Muscle of back (tissue), 11 donors: Measurements from ENCODE around the gene POGLUT2. TPM values are rescaled to one million over a fixed set of nuclear protein-coding genes. Genes with fewer than 3 reads are reported as not detected.
"Not testable (repeated sequence)": the region's sequence is repeated elsewhere in the genome, so short reads cannot be mapped to it uniquely, and the experiment has no call there.

ENCODE experiments used
- DNase-seq, 3 donors: peaks; one replicate each; pipeline versions ENCODE4 v3.0.0 to v3.0.0-alpha.2; 2013
- polyA plus RNA-seq, 10 donors: library from polyadenylated mRNA; unstranded; fragments of 120-200 nt; gene quantifications; one replicate each; pipeline ENCODE4 v1.2.1, GENCODE V29; 2013; ENCODE audit not compliant: insufficient read length in 10 of 10

The POGLUT2 gene
- polyA plus RNA-seq, 10 donors = 27.0 to 39.6 (median 31.1) TPM

DNA sequence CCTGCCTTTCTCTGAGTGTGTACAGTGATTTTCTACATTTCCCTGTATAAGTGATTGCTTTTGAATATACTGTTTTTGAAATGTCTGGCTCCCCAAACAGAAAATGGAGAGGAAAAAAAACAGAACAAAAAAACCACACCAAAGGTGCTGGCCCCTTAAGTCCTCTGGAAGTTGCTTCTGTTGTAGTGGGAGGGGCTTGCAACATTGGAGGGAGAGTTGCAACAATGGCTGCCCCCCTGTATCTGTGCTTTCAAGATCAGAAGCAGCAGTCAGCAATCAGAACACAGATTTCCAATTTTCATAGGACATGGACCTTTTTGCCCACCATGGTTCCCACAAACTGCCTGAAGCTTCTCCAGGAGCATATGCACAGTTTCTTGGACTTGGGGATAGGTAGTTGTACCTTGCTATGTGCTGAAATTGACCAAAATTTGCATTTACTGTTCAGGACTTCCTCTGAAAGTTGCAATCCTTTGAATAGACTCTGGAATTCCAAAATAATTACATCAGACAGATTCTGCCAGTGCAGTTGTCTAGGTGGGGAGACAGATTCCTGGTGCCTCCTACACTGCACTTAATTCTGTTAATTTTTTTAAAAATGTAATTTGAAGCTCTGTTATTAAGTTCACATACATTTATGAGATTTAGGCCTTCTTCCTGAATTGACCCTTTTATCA is 14.0 kb upstream of the POGLUT2 start:
- no peak for DNase-seq

DNA sequence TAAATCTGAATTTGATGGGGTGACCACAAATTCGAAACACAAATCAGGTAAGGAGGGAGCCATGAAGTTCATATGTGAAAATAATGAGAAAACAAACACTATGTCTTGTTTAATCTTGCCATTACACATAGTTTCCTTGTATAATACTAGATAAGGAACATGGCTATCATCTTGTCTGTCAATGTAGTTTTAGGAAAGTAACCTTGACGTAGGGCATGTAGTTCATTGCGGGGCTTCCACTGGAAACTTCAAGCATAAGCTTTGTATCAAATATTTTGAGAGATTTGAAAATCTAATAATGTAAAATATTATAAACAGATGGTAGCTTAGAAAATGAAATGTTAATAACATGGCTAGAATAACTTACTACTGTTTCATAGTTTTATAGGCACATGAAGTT is 8.9 kb upstream of the POGLUT2 start:
- DNase-seq = no peak

DNA sequence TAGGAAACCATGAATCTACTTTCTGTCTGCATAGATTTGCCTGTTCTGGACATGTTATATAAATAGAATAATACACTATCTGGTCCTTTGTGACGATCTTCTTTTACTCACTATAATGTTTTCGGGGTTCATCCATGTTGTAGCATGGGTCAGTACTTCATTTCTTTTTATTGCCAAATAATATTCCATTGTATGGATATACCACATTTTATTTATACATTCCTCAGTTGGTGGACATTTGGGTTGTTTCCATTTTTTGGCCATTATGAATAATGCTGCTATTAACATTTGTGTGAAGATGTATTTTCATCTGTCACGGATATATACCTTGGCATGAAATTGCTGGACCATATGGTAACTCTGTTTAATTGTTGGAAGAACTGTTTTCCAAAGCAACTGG is 6.9 kb upstream of the POGLUT2 start:
- no peak for DNase-seq

DNA sequence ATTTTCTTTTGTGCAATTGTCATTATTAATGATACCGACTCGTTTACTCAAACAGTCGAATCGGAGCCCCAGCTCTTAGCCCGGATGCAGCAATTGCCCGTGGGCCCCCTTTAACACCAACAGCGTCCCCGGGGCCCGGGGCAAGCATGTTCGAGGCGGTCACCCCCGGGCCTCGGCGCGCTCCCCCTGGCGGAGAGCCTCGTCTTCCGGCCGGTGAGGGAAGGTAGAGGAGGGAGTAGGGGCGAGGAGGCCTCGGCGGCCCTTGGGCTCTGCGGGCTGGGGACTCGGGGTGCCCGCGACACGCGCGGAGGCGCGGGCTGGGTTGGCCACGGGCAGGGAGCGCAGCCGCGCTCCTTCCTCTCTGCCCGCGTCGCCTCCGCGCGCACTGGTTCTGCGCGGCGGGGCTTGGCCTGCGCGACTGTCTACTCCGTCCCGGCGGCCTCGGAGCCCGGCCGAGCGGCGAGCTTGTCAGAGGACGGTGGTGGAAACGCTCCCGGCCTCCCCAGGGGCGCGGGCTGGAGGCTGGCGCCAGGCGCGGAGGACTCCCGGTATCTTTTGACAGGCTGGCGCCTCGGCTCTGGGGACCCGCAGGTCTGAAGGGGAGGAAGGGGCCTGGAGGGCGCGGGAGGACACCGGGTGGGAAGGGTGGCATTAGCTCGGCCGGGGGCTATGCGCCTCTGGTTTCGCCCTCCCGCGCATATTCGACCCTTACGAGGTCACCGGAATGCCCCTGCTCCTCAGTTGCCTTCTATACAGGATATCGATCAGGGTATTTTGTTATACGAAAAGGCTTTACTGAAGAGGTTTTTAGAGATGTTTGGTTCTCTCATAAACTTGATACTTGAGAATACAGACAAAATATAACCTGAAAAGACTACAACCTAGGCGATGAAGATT is 1.6 kb upstream of the POGLUT2 start:
- peak; percentile 78 to 95 (median 90) for DNase-seq

DNA sequence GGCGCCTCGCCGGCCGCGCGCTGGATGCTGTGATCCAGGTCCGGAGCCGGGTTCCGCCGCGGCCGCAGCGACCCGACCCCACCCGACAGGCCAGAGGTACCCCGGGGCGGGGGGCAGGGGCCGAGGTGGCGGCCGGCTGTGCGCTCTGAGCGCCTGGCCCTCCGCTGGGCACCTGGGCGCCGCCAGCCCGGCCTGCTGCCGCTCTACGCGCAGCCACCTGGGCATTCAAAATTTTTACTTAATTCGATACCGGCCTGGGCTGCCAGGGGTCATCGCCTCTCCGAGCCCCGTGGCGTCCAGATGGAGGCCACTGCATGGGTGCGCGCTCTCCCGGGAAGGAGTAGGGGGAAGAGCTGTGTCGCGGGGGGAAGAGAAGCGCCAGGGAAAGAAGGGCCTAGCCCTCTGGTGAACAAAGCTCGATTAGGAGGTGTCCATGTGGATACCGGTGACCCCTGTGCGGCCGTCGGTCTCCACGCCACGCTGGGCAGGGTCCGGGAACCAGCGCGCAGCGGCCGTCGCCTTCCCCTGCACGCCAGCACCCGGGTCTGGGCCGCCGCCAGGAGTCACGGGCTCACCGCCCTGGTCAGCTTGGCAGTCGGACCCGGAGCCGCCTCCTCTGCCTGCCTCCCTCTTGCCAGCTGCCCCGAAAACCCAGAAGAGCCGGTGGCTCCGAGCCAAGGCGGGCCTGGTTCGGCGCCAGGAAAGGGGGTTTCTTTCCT is 809 bp upstream of the POGLUT2 start:
- peak; percentile 18 to 86 (median 54) for DNase-seq

DNA sequence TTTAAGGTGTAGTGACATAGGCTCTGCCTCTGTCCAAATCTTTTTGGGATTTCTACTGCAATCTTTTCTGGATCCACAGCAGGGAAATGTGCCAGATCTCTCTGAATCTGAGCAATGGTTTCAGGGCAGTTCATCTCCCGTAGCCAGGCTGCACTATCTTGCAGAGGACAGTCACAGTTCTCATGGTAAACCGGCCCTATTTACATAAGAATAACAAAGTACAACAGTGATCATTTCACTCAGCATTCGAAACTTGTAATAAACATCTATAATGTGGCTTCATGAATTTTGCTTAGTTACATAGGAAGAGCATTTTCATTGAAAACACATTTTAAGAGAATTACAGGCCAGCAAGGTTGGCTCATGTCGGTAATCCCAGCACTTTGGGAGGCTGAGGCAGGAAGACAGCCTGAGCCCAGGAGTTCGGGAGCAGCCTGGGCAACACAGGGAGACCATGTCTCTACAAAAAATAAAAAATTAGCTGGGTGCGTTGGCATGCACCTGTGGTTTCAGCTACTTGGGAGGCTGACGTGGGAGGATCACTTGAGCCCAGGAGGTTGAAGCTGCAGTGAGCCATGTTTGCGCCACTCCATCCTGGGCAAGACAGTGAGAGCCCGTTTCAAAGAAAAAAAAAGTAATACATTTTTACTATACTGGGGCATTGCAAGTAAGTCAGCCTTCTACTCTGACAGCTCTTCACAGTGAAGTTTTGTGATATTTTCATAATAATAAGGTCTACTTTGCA is 5.0 kb downstream of the POGLUT2 start:
- no peak for DNase-seq

DNA sequence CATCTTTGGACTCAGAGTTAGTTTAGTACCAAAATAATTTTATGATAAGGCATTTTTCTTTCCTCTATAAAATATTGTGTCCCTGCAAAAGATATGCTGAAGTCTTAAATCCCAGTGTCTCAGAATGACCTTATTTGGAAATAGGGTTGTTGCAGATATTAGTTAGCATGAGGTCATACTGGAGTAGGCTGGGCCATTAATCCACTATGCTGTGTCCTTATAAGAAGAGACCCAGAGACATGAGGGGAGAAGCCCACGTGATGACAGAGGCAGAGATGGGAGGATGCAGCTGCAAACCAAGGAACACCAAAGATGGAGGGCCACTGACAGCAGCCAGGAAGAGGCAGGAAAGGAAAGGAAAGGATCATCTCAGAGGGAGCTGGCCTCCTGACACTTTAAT is 6.4 kb downstream of the POGLUT2 start:
- no peak for DNase-seq

DNA sequence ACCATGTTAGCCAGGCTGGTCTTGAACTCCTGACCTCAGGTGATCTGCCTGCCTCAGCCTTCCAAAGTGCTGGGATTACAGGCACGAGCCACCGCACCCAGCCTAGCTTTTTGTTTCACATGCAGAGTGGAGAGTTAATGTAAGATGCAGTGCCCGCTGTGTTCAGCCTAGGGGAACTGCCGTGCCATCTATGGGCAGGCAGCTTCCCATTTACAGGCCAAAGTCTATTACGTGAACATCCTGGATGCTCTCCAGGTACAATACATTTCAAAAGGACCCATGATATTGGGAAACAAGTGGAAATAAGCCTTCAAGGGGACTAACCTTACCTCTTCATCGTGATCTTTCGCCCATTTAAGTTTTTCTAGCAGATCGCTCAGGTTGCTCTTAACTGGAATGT is 10.1 kb downstream of the POGLUT2 start:
- no peak for DNase-seq

DNA sequence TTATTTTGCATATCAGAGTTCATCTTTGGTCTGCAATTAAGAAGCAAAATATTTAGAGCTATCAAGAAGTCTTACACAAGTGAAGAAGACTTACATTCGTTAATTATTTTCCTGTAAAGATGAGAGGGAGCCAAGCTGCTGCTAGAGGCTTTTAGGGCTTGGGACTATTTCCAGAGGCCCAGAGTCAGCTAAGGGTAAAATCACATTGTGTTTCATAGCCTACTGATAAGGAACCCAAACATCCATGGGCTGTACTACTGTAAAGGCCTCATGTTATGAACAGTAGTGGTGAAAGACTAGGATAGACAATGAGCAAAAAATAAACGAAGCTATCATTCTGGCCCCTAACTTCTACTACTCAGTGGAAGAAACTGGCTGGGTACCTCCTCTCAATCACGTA is 14.3 kb downstream of the POGLUT2 start:
- DNase-seq = no peak

DNA sequence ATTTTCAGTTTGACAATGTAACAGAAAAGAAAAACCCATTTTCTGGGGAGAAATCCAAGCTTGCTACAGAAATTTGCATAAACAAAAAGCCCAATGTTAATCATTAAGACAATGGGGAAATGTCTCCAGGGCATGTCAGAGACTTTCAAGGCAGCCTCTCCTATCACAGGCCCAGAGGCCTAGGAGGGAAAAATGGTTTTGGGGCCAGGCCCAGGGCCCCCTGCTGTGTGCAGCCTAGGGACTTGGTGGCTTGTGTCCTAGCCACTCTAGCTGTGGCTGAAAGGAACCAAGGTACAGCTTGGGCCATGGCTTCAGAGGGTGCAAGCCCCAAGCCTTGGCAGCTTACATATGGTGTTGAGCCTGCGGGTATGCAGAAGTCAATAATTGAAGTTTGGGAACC is 17.2 kb downstream of the POGLUT2 start:
- no peak for DNase-seq

DNA sequence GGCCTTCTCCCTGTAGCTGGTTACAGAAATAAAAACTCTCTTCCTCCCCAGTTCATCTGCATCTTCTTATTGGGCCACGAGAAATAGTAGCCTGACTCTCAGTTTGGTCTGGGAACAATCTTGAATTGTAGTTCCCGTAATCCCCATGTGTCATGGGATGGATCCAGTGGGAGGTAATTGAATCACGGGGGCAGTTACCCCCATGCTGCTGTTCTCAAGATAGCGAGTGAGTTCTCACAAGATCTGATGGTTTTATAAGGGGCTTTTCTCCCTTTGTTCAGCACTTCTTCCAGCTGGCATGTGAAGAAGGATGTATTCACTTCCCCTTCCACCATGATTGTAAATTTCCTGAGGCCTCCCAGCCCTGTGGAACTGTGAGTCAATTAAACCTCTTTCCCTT is 18.1 kb downstream of the POGLUT2 start:
- DNase-seq = not testable (repeated sequence)

DNA sequence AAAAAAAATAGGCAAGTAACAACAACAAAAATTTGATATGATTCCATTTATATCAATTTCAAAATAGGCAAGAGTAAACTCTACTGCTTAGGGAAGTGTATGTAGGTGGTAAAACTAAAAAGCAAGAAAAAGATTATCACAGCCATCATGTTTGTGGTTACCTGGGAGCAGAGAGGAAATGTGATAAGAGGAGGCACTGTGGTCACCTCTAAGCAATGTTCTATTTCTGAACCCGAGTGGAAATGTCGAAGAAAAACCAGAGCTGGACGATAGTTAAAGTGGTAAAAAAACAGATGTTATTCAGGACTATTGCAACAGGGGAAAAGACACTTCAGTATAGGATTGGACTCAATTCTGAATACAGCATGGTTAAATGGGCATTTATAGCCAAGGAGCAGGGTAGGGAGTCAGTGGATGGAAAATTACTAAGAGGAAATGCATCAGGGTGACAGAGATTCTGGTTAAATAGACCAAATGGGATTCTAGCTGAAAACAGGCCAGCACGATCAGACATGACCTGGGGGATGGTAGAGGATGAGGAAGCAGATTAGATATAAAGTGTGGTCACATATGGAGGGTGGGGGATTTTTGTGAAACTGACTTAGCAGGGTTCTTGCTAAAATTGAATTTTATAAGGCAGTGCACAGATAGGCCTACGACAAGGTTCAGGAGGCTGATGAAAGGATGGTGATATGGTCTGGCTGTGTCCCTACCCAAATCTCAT is 19.2 kb downstream of the POGLUT2 start:
- DNase-seq = no peak

DNA sequence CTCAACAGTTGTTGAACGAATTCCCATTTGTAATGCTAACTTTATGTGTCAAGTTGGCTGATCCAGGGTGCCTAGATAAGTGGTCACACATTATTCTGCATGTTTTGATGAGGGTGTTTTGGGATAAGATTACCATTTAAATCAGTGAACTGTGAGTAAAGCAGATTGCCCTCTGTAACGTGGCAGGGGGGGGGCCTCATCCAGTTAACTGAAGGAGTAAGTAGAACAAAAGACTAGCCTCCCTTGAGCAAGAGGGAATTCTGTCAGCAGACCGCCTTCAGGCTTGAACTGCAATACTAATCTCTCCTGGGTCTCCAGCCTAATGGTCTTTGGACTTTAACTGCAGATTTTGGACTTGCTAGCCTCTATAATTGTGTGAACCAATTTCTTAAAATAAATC is 21.0 kb downstream of the POGLUT2 start:
- no peak for DNase-seq

DNA sequence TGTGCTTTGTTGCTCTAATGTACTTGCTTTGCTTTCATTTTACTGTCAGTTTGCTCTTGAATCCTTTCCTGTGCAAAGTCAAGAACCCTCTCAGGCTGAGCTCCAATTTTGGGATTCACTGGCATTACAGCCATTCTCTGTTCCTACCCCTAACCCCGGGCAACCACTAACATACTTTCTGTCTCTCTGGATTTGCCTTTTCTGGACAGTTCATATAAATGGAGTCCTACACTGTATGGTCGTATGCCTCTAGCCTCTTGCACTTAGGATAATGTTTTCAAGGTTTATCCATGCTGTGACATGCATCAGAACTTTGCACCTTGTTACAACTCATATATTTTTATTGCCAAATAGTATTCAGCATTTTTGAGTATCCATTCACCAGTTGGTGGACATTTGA is 22.5 kb downstream of the POGLUT2 start:
- no peak for DNase-seq

DNA sequence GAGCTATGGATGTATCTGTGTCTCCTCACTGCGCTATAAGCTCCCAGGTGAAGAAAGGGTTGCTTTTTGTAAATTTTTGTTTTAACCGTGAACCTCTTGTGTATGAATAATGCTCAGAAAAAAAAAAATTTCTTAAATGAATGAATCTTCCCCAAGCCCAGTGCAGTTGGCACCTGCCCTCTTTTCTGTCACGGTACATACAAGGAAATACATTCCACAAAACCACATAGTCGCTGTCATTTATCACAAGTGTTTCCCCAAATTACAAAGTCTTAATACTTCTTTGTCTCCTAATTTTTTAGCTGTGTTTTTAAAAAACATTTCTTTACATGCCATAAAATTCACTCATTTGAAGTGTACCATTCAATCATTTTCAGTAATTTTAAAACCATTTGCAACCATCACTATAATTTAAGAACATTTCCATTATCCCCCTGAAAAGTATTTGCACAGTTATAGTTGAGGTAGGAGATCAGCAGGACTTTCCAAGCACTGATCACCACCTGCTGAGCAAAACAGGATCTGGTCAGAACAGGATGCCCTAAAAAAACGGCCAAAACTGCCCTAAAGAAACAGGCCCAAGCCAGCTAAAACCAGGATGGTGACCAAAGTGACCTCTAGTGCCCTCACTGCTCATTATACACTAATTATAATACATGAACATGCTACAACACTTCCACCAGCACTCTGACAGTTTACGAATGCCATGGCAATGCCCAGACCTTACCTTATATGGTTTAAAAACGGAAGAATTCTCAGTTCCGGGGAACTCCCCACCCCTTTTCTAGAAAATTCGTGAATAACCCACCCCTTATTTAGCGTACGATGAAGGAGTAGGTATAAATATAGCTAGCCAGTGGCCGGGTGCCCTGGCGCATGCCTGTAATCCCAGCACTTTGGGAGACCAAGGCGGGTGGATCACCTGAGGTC is 23.9 kb downstream of the POGLUT2 start:
- no peak for DNase-seq

DNA sequence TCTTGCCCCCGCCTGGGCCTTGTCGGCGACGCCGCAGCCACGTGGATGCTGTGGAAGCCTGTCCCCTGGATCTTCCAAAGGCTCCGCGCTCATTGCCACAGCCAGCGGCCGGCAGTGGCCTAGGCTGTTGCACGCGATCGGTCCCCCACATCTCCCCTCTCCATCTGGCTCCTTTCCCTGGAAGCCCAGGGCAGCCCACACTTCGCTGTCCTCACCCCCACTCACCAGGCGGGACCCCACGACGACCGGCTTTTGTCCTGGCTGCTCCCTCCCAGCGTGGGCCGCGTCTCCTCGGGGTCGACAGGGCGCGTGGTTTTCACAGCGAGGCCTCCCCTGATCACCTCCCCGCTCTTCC is 24.6 kb downstream of the POGLUT2 start:
- no peak for DNase-seq

DNA sequence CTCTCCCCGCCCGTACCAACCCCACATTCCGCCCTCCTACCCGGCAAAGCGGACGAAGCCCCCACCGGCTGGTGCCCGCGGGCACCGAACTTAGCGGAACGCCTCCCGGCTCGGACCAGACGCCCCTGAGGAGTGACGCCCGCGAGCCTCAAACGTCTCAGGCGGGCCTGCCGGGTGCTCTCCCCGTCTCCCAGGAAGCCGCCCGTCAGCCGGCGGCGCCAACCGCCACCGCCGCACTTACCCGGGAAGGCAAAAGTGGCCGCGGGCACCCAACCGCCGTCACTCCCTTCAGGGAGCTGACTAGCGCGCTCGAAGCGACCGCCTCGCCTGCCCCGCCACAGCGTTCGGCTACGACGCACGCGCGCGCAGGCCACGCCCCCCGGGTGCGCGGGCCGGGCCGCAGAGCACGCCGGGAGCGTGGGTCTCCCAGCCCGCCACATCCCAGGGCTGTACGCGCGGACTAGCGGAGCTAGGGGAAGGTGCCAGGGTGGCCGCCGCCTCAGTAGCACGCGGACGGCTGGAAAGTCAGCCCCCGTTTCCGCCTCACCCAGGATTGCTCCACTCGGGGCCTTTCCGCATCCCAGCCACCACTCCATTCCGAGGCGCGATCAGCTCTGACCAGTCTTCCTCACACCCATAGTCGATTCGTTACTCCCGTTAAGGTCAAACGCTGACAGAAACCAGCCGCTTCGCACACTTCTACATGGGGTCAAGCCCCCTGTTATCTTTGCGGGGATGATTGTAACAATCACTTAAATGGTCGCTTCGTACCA is 25.1 kb downstream of the POGLUT2 start, which contains the start of gene TEX30:
Gene TEX30 (minus strand): TSS at position 346 of the 773 bp plus-strand sequence. CDS start 3,760 bp downstream, outside the sequence.
- peak; percentile 87 to 97 (median 90) for DNase-seq

DNA sequence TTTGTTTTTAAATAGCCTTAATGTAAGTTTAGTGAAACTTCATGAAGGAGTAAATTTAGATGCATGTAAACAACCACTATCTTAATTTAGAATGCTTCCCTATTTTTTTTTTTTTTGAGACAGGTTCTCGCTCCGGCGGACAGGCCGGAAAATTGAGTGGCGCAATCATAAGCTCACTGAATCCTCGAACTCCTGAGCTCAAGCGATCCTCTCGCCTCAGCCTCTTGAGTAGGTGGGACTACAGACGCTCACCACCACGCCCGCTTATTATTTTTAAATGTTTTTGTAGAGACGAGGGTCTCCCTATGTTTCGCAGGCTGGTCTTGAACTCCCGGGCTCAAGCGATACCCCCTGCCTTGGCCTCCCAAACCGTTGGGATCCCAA is 26.7 kb downstream of the POGLUT2 start:
- DNase-seq = no peak
